MCF 10A (cell line): ENCODE results near the gene UBR4. TPM values are rescaled to one million over a fixed set of nuclear protein-coding genes. Genes with fewer than 3 reads are reported as not detected.
A peak's percentile ranks its signal among the peaks of the same experiment; 100 is the strongest.

Source experiments
- BruUV-seq: library from RNA; stranded (reverse); fragments of 400-500 nt; replicated peaks from 2 replicates; lab custom pipeline; 2021; lab: Mats Ljungman, UMichigan
- CTCF ChIA-PET: fragments of 300-600 bp; sonication (Branson Sonifier 250); formaldehyde crosslinking; extraction: SDS; loops from one replicate; lab custom pipeline; 2021; ENCODE audit warnings: antibody characterized with exemption, inconsistent platforms; lab: Yijun Ruan, JAX
- POLR2A ChIA-PET: fragments of 300-600, 350-650 bp; sonication (Branson Sonifier 250); formaldehyde crosslinking; extraction: SDS; loops from one replicate; lab custom pipeline; 2020; ENCODE audit warnings: antibody characterized with exemption, inconsistent platforms; lab: Yijun Ruan, JAX
- DNase-seq: peaks from one replicate; pipeline ENCODE4 v3.0.0-alpha.2; 2018; ENCODE audit not compliant: unreplicated experiment
- H3K27ac Mint-ChIP-seq: one replicate; pipeline ENCODE4 v1.8.0; 2022; ENCODE audit warnings: mild to moderate bottlenecking, low read depth, mixed read lengths; ENCODE audit not compliant: unreplicated experiment
- H3K27me3 Mint-ChIP-seq: one replicate; pipeline ENCODE4 v1.8.0; 2022; ENCODE audit warnings: mixed read lengths; ENCODE audit not compliant: insufficient read depth, unreplicated experiment
- H3K36me3 Mint-ChIP-seq: one replicate; pipeline ENCODE4 v1.8.0; 2022; ENCODE audit warnings: mild to moderate bottlenecking, moderate library complexity, mixed read lengths; ENCODE audit not compliant: insufficient read depth, unreplicated experiment
- H3K4me1 Mint-ChIP-seq: one replicate; pipeline ENCODE4 v1.8.0; 2022; ENCODE audit warnings: mixed read lengths; ENCODE audit not compliant: insufficient read depth, unreplicated experiment
- H3K4me3 Mint-ChIP-seq: one replicate; pipeline ENCODE4 v1.8.0; 2022; ENCODE audit warnings: mild to moderate bottlenecking, moderate library complexity, mixed read lengths; ENCODE audit not compliant: unreplicated experiment
- H3K9me3 Mint-ChIP-seq: one replicate; pipeline ENCODE4 v1.8.0; 2022; ENCODE audit warnings: mixed read lengths; ENCODE audit not compliant: unreplicated experiment
- intact Hi-C: fragments of 100-400 bp; cut with micrococcal nuclease; formaldehyde crosslinking; loops from 2 replicates; pipeline ENCODE4 v1.14.1; 2022
- total RNA-seq: library from RNA; stranded (reverse); gene quantifications from 2 replicates; pipeline ENCODE4 v1.2.3, GENCODE V29; 2022
- TF ChIP-seq, protein P1 (sequence below): fragments of 200-600 bp; IDR thresholded peaks from one replicate; pipeline ENCODE4 v1.8.0; 2022; ENCODE audit warnings: antibody characterized with exemption, mild to moderate bottlenecking; ENCODE audit not compliant: unreplicated experiment

The UBR4 gene
- total RNA-seq, 1 experiment from 2014 or later, result 154 TPM

DNA sequence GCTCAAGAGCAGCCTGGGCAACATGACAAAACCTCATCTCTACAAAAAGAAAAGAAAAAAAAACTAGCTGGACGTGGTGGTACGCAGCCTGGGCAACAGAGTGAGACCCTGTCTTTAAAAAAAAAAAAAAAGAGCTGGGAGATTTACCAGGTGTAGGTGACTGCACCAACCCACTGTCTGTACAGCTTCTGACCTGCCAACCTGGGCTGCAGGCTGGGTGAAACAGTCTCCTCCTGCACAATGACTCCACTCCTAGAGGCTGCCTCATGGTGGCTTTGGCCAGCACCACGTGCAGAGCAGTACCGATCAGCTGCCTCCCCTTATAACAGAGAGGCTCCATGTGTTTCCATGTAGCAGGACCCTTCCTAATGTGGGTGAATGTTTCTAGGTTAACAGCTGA, 45.2 kb upstream of the UBR4 start:
- H3K4me3 Mint-ChIP-seq, result no peak overlapping the region
- H3K36me3 Mint-ChIP-seq, result peaks cover 48% of the 10 kb centered on the region
- no peak for DNase-seq
- intact Hi-C loops, result no loop called here
- ChIA-PET POLR2A (interaction anchor here (1.6 kb wide), 1 partner anchor 9 kb away, joined by 6 read pairs; no protein-coding TSS in a partner anchor), CTCF (no interaction called here)
- TF ChIP-seq, protein P1, sequence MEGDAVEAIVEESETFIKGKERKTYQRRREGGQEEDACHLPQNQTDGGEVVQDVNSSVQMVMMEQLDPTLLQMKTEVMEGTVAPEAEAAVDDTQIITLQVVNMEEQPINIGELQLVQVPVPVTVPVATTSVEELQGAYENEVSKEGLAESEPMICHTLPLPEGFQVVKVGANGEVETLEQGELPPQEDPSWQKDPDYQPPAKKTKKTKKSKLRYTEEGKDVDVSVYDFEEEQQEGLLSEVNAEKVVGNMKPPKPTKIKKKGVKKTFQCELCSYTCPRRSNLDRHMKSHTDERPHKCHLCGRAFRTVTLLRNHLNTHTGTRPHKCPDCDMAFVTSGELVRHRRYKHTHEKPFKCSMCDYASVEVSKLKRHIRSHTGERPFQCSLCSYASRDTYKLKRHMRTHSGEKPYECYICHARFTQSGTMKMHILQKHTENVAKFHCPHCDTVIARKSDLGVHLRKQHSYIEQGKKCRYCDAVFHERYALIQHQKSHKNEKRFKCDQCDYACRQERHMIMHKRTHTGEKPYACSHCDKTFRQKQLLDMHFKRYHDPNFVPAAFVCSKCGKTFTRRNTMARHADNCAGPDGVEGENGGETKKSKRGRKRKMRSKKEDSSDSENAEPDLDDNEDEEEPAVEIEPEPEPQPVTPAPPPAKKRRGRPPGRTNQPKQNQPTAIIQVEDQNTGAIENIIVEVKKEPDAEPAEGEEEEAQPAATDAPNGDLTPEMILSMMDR, result no peak
- no TSS peak for BruUV-seq
- H3K27me3 Mint-ChIP-seq, result no peaks in the 10 kb centered on the region
- H3K4me1 Mint-ChIP-seq, result peaks cover 11% of the 10 kb centered on the region
- H3K27ac Mint-ChIP-seq, result no peak overlapping the region
- no peaks in the 10 kb centered on the region for H3K9me3 Mint-ChIP-seq

DNA sequence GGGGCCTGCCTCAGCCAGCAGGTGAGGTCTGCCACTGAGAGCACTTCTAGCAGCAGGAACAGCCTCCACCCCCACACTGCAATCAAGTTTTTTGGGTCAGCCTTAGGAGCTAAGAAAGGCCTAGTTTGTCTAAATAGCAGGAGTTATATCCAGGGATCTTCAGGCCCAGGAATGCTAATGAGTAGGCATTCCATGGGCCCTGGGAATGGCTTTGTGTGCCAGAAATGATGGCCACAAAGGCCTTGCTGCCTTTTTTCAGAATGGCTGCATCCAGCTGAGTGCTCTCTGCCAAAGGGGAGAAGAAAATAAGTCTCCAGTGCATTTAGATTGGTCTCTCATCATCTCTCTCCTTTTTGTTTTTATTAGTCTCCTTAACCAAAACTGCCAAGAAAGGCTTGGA, 44.4 kb upstream of the UBR4 start:
- no peak for DNase-seq
- CTCF ChIA-PET, result interaction anchor here (0.6 kb wide), 1 partner anchor 45 kb away, joined by 4 read pairs; no protein-coding TSS in a partner anchor
- H3K4me3 Mint-ChIP-seq, result no peak overlapping the region
- no peak overlapping the region for H3K27ac Mint-ChIP-seq
- peaks cover 11% of the 10 kb centered on the region for H3K4me1 Mint-ChIP-seq
- H3K9me3 Mint-ChIP-seq, result no peaks in the 10 kb centered on the region
- H3K27me3 Mint-ChIP-seq, result no peaks in the 10 kb centered on the region
- POLR2A ChIA-PET, result interaction anchor here (0.6 to 1.6 kb wide), 2 partner anchors 9 to 46 kb away, joined by 4 to 6 read pairs; no protein-coding TSS in a partner anchor
- no TSS peak for BruUV-seq
- intact Hi-C loops, result no loop called here
- H3K36me3 Mint-ChIP-seq, result peaks cover 43% of the 10 kb centered on the region
- TF ChIP-seq, protein P1, result no peak

DNA sequence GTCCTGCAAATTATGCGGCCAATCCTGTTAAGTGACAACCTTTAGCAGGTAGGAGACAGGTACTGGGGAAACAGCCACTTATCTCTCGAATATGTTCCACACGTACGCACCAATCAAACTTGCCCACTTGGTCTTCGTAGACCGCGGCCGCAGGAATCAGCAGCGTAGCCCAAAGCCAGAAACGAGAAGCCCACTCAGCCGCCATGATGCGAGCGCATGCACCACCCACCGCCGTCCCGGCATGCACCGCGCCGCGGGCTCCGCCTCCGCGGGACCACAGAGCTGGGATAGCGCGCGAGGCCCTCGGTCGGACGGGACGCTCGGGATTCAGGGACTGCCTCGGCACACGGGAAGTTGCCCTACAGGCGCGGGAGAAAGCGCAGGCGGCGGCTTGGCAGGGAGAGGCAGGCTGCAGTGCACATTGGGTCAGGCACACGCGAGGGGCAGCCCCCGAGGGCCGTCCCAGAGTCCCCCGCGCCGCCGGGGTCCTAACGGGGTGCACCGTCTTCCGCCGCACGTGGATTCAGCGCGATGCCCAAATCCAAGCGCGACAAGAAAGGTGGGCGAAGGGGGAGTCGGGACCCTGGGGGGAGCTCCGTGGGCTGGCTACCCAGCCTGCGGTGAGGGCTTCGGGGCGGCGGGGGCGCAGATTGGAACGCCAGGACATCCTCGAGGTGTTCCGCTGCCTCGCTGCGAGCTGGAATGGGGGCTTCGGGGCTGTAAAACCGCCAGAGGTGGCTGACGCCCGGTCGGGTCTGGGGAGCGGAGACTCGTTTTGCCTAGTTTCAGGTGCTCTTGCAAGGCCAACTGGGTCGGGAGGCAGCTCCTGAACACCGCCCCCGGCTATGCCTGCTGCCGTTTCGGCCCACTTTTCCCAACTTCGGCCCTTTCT, 41.5 kb upstream of the UBR4 start, which contains the start of the genes EMC1 and MRTO4:
EMC1 (minus strand) TSS at position 220 of the 892 bp plus-strand sequence; CDS start at position 205, 15 bp downstream.
MRTO4 (plus strand) TSS at position 501 of the 892 bp plus-strand sequence; CDS start at position 532, 31 bp downstream.
- TSS peak; percentile 64 for BruUV-seq
- Mint-ChIP-seq H3K4me3 (peak within 1 kb of the TSS; percentile 95), H3K9me3 (no peaks in the 10 kb centered on the region), H3K27me3 (no peaks in the 10 kb centered on the region), H3K4me1 (peaks cover 11% of the 10 kb centered on the region), H3K36me3 (peaks cover 16% of the 10 kb centered on the region), H3K27ac (peak within 1 kb of the TSS; percentile 85)
- TF ChIP-seq, protein P1, result no peak
- CTCF ChIA-PET, result interaction anchor here (0.6 to 1.3 kb wide), 5 partner anchors 10 to 1268 kb away, joined by 3 to 5 read pairs (median 4); no protein-coding TSS in a partner anchor
- DNase-seq, result peak; percentile 81
- intact Hi-C loops, result loop anchor here (1.0 to 2.0 kb wide), 2 partner anchors 62 to 401 kb away; no protein-coding TSS in a partner anchor
- POLR2A ChIA-PET, result interaction anchor here (0.7 to 2.9 kb wide), 19 partner anchors 9 to 1463 kb away, joined by 3 to 24 read pairs (median 3); partner anchors contain the start of genes AKR7A2, SLC66A1 and UBR4
